ENCODE measurements around the gene ZNF207.

- TF ChIP-seq, protein P1, sequence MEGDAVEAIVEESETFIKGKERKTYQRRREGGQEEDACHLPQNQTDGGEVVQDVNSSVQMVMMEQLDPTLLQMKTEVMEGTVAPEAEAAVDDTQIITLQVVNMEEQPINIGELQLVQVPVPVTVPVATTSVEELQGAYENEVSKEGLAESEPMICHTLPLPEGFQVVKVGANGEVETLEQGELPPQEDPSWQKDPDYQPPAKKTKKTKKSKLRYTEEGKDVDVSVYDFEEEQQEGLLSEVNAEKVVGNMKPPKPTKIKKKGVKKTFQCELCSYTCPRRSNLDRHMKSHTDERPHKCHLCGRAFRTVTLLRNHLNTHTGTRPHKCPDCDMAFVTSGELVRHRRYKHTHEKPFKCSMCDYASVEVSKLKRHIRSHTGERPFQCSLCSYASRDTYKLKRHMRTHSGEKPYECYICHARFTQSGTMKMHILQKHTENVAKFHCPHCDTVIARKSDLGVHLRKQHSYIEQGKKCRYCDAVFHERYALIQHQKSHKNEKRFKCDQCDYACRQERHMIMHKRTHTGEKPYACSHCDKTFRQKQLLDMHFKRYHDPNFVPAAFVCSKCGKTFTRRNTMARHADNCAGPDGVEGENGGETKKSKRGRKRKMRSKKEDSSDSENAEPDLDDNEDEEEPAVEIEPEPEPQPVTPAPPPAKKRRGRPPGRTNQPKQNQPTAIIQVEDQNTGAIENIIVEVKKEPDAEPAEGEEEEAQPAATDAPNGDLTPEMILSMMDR (IDR thresholded peaks at IDR 0.05; ENCODE audit: low read length): no peak
- no peak for TF ChIP-seq EZH2 (optimal IDR thresholded peaks at IDR 0.05; ENCODE audit: low read depth, low read length)
Measured at GRCh38 chr17:32320847-32321246, 29.1 kb upstream of the ZNF207 start.

Data from MM.1S (cell line).